ENCODE measurements around the gene HIPK3.

The HIPK3 gene

DNA sequence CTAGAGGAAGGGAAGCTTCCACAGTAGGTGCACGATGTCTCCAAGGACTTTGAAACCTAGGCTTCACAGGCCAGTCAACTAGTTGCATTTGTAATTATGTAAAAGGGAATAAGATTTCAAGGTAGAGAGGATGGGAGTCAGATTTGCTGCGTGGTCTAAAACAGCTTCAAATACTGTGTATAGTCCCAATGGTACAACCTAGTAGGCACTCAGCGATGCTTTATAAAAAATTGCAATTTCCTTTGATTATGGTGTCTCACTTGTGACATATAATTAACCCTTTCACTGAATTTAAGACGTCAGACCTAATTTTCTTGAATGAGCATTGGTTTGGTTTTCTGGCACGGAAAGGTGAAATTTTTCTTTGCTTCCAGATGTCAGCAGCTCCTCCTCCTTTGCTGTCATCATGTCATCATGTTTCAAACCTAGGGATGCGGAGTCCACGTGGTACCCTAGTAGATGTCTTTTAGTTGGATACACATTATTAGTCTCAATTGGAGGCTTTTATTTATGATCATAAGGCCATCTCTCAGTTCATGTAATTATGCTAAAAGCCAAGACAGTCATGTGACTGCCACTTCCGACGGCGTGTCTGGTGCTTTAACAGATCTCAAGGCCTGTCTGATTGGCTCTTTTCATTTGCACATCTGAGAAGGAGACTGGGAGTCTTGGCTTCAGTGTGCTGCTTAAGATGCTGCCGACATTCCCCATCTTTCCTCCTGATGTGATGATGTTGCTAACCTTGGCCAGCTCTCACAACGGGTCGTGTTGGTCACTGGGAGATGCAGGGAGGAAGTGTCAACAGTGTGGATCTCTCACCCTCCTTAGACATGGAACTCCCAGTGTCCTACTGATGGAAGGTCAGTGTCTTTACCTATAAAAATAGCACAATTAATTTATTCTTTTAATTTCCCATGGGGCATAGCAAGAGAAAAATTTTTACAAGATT is 134.0 kb downstream of the HIPK3 start:
- TF ChIP-seq ZNF274 (IDR thresholded peaks at IDR 0.05; ENCODE audit: low read depth, low read length) = no peak
- H3K4me3 ChIP-seq (ENCODE audit: low read length) = no peak overlapping the region

- no peak for TF ChIP-seq ZNF274 (IDR thresholded peaks at IDR 0.05; ENCODE audit: low read depth, low read length)
- no peak overlapping the region for H3K4me3 ChIP-seq (ENCODE audit: low read length)
Measured at GRCh38 chr11:33391893-33392251, 134.7 kb downstream of the HIPK3 start.

DNA sequence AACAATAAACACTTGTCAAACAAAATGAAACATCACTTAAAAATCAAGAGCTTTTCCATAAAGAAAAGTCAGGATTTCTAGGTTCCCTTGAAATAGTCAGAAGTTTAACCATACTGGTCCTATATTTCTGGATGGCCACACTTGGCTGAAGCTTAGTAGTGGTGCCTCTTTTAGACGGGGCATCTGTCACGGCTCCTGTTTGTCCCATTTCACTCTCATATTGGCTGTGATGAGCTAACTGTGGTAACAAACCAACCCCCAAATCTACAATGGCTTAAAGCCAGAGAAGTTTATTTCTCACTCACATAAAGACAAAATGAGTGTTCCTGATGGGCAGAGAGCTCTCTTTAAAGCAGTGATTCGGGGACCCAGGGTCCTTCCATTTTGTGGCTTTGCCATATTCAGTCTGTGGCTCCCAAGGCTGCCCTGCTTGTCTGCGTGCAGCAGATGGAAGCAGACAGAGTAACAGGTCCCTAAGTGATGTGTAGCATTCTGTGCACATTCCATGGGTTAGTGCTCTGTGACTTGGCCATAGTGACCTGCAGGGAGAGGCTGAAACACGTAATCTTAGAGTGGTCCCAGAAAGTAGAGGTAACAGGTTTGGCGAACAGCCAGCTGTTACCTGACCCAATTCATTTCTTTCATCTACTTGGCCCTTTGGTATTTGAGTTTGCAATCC is 137.4 kb downstream of the HIPK3 start:
- TF ChIP-seq ZNF274 (IDR thresholded peaks at IDR 0.05; ENCODE audit: low read depth, low read length) = no peak
- no peak overlapping the region for H3K4me3 ChIP-seq (ENCODE audit: low read length)

- no peak for TF ChIP-seq ZNF274 (IDR thresholded peaks at IDR 0.05; ENCODE audit: low read depth, low read length)
- no peak overlapping the region for H3K4me3 ChIP-seq (ENCODE audit: low read length)
Measured at GRCh38 chr11:33396361-33396760, 139.2 kb downstream of the HIPK3 start.

DNA sequence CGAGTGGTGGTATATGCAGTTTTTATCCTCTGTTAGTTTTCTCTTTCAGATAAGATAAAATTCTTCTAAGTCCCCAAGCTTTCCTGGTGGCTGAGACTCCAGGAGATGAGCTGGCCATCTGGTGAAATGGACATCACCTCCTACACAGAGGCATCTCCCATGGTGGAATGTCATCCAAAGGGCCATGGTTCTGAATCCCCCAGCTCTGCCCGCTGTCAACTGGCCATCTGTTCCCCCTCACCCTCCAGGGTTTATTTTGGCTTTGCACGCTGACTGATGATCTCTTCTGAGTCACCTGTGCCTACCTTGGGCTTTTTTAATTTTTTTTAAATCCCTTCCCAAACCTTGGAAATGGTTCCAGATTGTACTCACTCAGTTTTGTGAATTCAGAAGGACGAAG is 142.2 kb downstream of the HIPK3 start:
- no peak for TF ChIP-seq ZNF274 (IDR thresholded peaks at IDR 0.05; ENCODE audit: low read depth, low read length)
- no peak overlapping the region for H3K4me3 ChIP-seq (ENCODE audit: low read length)

DNA sequence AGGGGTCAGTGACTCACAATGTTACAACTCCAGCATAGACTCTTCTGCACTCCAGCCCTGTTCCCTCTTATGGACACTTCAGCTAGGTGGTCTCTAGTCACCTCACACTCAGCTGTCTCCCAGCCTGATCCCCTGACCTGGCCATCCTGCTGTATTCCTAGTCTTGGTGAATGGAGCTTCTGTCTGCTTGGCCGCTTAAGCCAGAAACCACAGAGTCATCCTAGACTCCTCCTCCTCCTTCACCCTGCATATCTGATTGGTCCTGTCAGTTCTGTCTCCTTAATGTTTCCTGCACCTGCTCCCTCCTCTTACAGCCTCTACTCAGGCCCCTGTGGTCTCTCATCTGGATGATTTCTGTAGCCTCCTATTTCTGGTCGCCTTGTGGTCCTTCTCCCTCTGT is 144.9 kb downstream of the HIPK3 start:
- no peak for TF ChIP-seq ZNF274 (IDR thresholded peaks at IDR 0.05; ENCODE audit: low read depth, low read length)
- H3K4me3 ChIP-seq (ENCODE audit: low read length) = no peak overlapping the region

- TF ChIP-seq ZNF274 (IDR thresholded peaks at IDR 0.05; ENCODE audit: low read depth, low read length) = no peak
Measured at GRCh38 chr11:33403344-33403743, 146.2 kb downstream of the HIPK3 start.

DNA sequence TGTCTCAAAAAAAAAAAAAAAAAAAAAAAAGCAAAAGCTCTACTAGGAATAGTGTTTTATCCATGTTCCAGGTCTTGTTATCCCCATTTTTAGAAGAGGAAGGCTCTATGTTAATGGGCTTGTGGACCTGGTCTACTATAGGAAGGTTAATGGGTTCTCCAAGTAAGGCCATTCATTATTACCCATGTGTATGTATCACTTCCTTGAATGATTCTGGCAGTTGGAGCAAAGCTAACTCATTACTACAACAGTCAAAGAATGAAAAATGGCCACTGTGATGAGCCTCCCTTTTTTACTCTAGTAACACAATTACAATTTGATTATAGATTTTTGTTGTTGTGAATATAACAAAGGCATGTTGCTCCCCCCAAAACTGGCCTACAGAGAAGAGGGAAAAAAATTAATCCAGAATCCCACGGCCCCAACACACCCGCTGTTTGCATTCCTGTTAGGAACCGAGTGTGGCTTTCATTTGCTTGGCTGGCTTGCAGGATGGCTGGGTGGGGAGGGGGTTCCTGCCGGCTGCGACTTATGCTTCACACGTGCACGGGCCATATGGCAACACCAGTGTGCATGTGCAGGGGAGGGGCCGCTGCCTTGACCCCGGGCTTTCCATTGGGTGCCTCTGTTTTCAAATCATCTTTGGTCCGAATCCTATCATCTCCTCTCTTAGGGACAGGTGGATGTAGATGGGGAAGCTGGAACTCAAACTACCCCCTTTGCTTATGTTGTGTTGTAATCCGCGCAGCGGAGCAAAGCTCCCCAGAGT is 148.8 kb downstream of the HIPK3 start:
- TF ChIP-seq ZNF274 (IDR thresholded peaks at IDR 0.05; ENCODE audit: low read depth, low read length) = no peak
- no peak overlapping the region for H3K4me3 ChIP-seq (ENCODE audit: low read length)

More at GRCh38 chr11:33403344-33403743, 146.2 kb downstream of the HIPK3 start:
- no peak overlapping the region for H3K4me3 ChIP-seq (ENCODE audit: low read length)
